NCI-H446 treated with DMSO at 0.1 percent for 48 hours (cell line): ENCODE data around the gene GNB1.
"Not testable (repeated sequence)": the region's sequence is repeated elsewhere in the genome, so short reads cannot be mapped to it uniquely, and the experiment has no call there.

ENCODE experiments used
- DNase-seq: peaks from one replicate; lab custom pipeline; 2025; lab: John Stamatoyannopoulos, UW

The GNB1 gene

DNA sequence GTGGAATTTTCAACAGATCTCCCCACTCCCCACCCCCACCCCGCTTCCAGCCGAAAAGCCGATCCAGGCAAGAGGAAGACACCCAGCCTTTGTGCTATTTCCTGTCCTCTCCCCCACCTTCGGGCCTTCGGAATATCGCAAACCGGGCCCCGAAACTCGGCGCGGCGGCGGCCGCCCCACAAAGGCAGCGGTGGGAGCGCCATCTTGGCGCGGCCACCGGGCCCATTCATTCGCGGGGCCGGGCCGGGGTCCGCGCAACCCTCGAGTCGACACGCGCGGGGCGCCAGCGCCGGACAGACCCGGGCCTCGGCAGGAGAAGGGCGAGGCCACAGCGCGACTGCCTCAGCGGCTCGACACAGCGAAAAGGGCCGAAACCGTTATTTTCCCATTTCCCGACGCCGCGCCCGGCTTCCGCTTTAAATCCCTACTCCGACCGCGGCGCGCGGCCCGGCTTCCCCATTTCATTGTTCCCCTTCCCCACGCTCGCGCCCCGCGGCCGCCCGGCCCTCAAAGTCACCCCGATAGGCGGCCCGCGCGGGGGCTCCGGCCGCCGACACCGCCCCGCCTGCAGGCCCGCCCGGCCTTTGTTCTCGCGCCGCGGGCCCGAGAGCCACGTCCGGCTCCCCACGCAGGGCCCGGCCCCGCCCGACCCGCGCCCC, 911 bp downstream of the GNB1 start:
- DNase-seq, result no peak

- DNase-seq, result no peak
These were observed 1.7 kb downstream of the GNB1 start for GRCh38 chr1:1889090-1889750.

- DNase-seq, result not testable (repeated sequence)
These were observed 7.0 kb downstream of the GNB1 start for GRCh38 chr1:1883890-1884289.

GRCh38 chr1:1883092-1883873, 7.6 kb downstream of the GNB1 start:
- no peak for DNase-seq

- DNase-seq, result no peak
These were observed 9.2 kb downstream of the GNB1 start for GRCh38 chr1:1881727-1882126.

- no peak for DNase-seq
These were observed 10.1 kb downstream of the GNB1 start for GRCh38 chr1:1880617-1881312.

DNA sequence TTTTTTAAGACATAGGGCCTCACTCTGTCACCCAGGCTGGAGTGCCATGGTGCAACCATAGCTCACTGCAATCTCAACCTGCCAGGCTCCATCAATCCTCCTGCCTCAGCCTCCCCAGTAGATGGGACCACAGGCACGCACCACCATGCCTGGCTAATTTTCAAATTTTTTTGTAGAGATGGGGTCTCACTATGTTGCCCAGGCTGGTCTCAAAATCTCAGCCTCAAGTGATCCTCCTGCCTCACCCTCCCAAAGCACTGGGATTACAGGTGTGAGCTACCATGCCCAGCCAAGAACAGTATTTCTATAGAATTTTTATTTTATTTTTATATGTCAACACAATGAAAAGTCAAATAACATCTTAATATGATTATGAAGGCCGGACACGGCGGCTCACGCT, 10.9 kb downstream of the GNB1 start:
- no peak for DNase-seq

DNA sequence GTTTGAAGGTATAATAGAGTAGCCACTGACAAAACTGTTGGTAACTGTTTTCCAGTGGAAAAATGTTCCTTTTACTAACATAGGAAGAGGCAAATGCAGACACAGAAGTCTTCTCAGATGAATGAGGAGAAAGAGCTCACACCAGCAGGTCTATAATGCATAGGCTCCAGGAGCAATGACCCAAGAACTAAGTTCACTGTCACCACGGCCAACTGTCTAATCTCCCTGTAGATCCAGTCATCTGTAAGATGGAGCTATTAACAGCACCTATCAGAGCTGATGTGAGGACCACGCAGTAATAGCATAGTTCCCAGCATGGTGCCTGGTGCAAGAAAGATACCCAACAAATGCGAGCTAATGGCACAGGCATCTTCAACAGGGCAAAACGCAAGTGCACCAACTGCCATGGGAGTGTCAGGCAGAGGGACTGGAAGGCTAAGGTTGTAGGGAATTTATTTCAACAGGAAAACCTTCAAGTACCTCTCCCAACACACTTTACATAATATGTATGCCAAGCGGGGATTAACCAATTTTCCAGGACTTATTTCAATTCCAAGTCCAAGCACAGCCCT, 12.9 kb downstream of the GNB1 start:
- no peak for DNase-seq

DNA sequence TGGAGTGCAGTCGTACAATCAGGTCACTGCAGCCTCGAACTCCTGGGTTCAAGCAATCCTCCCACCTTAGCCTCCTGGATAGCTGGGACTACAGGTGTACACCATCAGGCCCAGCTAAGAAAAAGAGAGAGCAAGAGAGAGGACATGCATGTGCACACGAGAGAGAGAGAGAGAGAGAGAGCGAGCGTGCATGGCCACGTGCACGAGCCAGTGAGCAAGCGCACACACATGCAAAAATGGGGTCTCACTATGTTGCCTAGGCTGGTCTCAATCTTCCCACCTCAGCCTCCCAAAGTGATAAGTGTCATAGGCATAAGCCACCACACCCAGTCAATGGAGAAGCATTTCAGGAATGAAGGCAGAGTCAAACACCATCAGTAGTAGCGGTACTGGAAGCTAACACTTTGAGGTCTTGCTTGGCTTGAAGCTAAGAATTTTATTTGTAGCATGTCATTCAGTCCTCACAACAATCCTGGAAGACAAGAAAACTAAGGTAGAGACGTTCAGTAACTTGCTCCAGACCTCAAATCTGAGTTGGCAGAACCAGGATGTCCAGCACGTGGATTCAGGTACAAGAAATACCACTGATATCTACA, 14.5 kb downstream of the GNB1 start:
- DNase-seq, result no peak

- no peak for DNase-seq
These were observed 15.0 kb downstream of the GNB1 start for GRCh38 chr1:1875932-1876331.

GRCh38 chr1:1874901-1875300, 16.0 kb downstream of the GNB1 start:
- DNase-seq, result no peak

DNA sequence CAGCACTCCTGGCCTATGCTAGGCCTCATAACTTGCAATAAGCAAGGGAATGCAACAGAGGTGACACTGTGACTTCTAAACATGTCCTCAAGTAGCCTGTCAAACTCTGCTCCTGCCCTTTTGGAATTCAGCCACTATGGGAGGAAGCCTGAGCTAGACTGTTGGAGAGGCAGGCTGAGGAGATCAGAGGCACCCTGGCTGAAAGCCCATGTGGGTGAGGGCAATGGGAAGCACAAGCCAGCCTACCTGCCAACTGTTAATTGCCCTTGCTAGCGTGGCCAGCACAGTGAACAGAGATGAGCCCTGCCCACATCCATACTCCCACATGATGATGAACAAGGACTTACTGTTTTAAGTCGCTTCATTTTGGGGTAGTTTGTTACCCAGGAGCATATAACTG, 17.7 kb downstream of the GNB1 start:
- DNase-seq, result peak; percentile 66

GRCh38 chr1:1872329-1872994, 18.4 kb downstream of the GNB1 start:
- DNase-seq, result no peak

DNA sequence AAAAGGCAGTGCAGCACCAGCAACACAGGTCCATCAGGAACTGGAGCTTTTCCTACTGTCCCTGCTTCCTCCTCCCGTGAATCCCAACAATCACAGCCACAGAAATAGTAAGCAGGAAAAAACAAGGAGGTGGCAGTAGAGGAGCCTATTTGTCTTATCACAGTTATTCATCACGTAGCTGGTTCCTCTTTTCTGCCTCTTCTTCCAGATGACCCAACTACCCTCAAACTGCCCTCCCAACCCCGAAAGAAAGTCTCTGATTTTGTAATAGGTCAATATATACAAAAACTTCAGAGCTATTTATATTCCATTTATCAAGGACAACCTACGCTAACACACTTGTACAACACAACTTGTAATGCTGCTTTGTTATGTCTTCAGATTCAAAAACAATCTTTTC, 21.4 kb downstream of the GNB1 start:
- DNase-seq, result no peak

- DNase-seq, result no peak
These were observed 23.7 kb downstream of the GNB1 start for GRCh38 chr1:1867164-1867563.

DNA sequence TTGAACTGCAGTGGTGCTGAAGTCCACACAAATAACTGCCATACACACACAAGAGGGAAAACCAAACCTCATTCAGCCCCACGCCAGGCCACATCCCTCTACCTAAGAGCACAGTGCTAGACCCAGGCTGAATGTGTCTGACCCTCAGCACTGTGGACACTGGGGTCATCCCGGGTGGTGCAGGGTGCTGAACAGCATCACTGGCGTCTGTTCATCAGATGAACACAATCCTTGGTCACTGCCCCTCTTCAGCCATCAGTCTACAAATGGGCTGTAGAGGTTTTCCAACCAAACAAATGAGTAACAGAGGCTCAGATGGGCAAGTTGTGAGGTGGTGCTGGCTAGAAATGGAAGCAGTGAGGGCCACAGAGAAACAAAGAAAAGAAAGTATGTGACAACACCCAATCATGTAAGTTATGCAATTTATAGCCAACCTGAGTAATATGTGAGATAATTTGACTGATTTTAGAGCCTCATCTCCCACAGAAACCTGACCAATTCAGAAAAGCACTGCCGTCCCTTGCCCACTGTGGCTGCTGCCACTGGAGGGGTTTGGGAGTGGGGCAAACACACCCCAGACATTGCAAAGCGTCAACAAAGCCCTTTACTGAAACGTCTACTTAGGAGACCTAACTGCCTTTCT, 27.9 kb downstream of the GNB1 start:
- no peak for DNase-seq

GRCh38 chr1:1861761-1862310, 29.1 kb downstream of the GNB1 start:
- DNase-seq, result not testable (repeated sequence)

- DNase-seq, result no peak
These were observed 29.6 kb downstream of the GNB1 start for GRCh38 chr1:1861339-1861730.

GRCh38 chr1:1859970-1860697, 30.8 kb downstream of the GNB1 start:
- not testable (repeated sequence) for DNase-seq
